AG04450 (cell line): Measurements from ENCODE around the gene OR13J1. TPM values are rescaled to one million over a fixed set of nuclear protein-coding genes. Genes with fewer than 3 reads are reported as not detected.

Source experiments
- CTCF ChIA-PET: fragments of 300-600, 350-600 bp; formaldehyde crosslinking; extraction: SDS; loops from one replicate; lab custom pipeline; 2022; ENCODE audit warnings: antibody characterized with exemption, inconsistent platforms; lab: Charles Lee
- POLR2A ChIA-PET: fragments of 350-600 bp; formaldehyde crosslinking; extraction: SDS; loops from one replicate; lab custom pipeline; 2021; ENCODE audit warnings: antibody characterized with exemption, inconsistent platforms; lab: Yijun Ruan, JAX
- DNase-seq: peaks from one replicate; pipeline ENCODE4 v3.0.0-alpha.2; 2011; ENCODE audit warnings: low read depth, low spot score
- H3K27ac ChIP-seq: one replicate; pipeline ENCODE4 v1.5.1; 2012; ENCODE audit warnings: low read depth, low read length, control low read depth
- H3K27me3 ChIP-seq: one replicate; pipeline ENCODE4 v1.6.0; 2012; ENCODE audit warnings: low read length; ENCODE audit not compliant: control insufficient read depth, insufficient read depth
- H3K4me3 ChIP-seq: 2 replicates; pipeline ENCODE4 v1.5.1; 2011; ENCODE audit warnings: mild to moderate bottlenecking, low read depth, low read length, control low read depth
- H3K9me3 ChIP-seq: 2 replicates; pipeline ENCODE4 v1.5.1; 2012; ENCODE audit warnings: low read length; ENCODE audit not compliant: control insufficient read depth, insufficient read depth
- CTCF ChIP-seq: IDR thresholded peaks from 2 replicates; pipeline ENCODE4 v1.5.1; 2011; ENCODE audit warnings: low read depth, low read length, control low read depth, inconsistent platforms
- polyA plus RNA-seq: library from polyadenylated mRNA; depleted of rRNA; stranded (reverse); fragments of >200 nt; gene quantifications from 2 replicates; pipeline ENCODE4 v1.2.3, GENCODE V29; 2011

OR13J1 gene
- polyA plus RNA-seq, 1 experiment: not detected

GRCh38 chr9:35859990-35860339 lies 10.2 kb downstream of the OR13J1 start:
- Histone ChIP-seq H3K27ac (no peak overlapping the region), H3K27me3 (peaks cover 25% of the 10 kb centered on the region), H3K9me3 (no peaks in the 10 kb centered on the region), H3K4me3 (no peak overlapping the region)
- ChIA-PET POLR2A (no interaction called here), CTCF (no interaction called here)
- no peak for DNase-seq
- no peak for TF ChIP-seq CTCF

GRCh38 chr9:35859310-35859989 lies 10.8 kb downstream of the OR13J1 start:
- H3K4me3 ChIP-seq: no peak overlapping the region
- no peak for DNase-seq
- H3K27me3 ChIP-seq: peaks cover 22% of the 10 kb centered on the region
- no peaks in the 10 kb centered on the region for H3K9me3 ChIP-seq
- ChIA-PET POLR2A (no interaction called here), CTCF (interaction anchor here (3.3 kb wide), 1 partner anchor 23 kb away, joined by 14 read pairs; no protein-coding TSS in a partner anchor)
- no peak overlapping the region for H3K27ac ChIP-seq
- no peak for TF ChIP-seq CTCF

DNA sequence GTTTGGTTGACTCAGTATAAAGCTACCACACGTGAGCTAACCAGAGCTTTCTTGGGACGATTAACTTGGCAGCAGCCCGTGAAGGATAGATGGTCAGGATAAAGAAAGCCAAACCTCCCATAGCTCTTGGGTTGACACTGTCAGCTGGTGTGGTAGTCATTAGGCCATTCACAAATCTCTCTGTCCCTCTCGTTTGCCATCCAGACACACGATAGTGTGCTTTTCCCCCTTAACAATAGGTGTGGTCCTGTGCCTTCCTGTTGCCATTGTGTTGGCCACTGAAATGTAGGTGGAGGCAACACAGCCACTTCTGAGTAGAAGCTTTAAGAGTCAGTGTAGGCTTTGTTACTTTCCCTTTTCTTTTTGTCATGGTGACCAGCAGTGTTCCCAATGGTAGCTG lies 11.7 kb downstream of the OR13J1 start:
- Histone ChIP-seq H3K27ac (no peak overlapping the region), H3K9me3 (no peaks in the 10 kb centered on the region; the same call in 1 of the 2 replicates), H3K4me3 (no peak overlapping the region), H3K27me3 (peaks cover 21% of the 10 kb centered on the region)
- no peak for DNase-seq
- no peak for TF ChIP-seq CTCF
- POLR2A ChIA-PET: interaction anchor here (0.9 kb wide), 1 partner anchor 10 kb away, joined by 3 read pairs; no protein-coding TSS in a partner anchor
- CTCF ChIA-PET: interaction anchor here (1.4 to 3.3 kb wide), 2 partner anchors 24 to 68 kb away, joined by 4 to 14 read pairs; no protein-coding TSS in a partner anchor

DNA sequence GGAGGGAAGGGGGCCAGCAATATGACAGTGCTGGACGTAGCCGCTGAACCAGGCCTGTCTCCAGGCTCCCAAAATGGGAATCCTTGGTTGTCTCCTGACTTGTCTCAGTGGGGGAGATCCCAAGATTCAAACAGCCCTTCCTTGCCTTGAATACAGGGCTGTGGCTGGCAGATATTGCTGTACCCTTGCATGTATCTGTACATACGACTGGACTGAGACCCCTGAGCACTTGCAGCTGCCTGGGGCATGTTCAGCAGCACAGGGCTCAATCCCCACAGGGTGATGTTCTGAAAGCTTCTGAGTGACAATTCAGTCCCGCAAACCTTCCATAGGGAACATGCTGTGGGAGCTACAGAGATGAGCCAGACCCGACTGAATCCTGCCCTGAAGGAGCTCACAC lies 13.3 kb downstream of the OR13J1 start:
- Histone ChIP-seq H3K27me3 (peaks cover 15% of the 10 kb centered on the region), H3K27ac (no peak overlapping the region), H3K9me3 (no peaks in the 10 kb centered on the region; the same call in 1 of the 2 replicates), H3K4me3 (no peak overlapping the region)
- ChIA-PET POLR2A (no interaction called here), CTCF (interaction anchor here (1.2 to 3.3 kb wide), 3 partner anchors 25 to 66 kb away, joined by 3 to 14 read pairs (median 4); no protein-coding TSS in a partner anchor)
- no peak for TF ChIP-seq CTCF
- DNase-seq: no peak

DNA sequence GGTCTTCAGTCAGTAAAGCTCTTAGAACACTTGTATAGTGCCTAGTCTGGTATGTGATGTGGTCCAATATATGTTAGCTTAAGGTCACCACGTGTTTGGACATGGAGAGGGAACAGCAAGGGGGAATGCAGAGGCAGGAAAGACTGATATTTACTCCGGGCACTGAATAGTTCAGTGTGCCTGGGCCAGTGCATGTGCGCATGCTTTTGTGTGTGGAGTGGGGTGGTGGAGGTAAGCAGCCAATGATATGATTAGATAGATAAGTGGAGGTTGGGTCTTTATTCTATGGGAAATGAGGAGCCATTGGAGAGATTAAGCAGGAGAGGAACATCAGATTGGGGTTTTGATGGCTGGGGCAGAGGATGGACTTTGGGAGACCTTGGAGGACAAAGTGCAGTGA lies 14.0 kb downstream of the OR13J1 start:
- POLR2A ChIA-PET: no interaction called here
- Histone ChIP-seq H3K4me3 (no peak overlapping the region), H3K9me3 (no peaks in the 10 kb centered on the region; the same call in 1 of the 2 replicates), H3K27ac (no peak overlapping the region), H3K27me3 (peaks cover 9% of the 10 kb centered on the region)
- no peak for TF ChIP-seq CTCF
- CTCF ChIA-PET: interaction anchor here (1.2 to 3.3 kb wide), 2 partner anchors 26 to 66 kb away, joined by 3 to 14 read pairs; no protein-coding TSS in a partner anchor
- DNase-seq: no peak
